Measurements from ENCODE around the gene PTPRF.
A peak's percentile ranks its signal among the peaks of the same experiment; 100 is the strongest.
"Not testable (repeated sequence)": the region's sequence is repeated elsewhere in the genome, so short reads cannot be mapped to it uniquely, and the experiment has no call there.

Gene PTPRF

GRCh38 chr1:43638381-43638780 is 107.7 kb downstream of the PTPRF start:
- not testable (repeated sequence) for DNase-seq

GRCh38 chr1:43639976-43640794 is 109.5 kb downstream of the PTPRF start:
- no peak for DNase-seq

GRCh38 chr1:43644558-43644957 is 113.9 kb downstream of the PTPRF start:
- no peak for DNase-seq

- DNase-seq = no peak
Measured at GRCh38 chr1:43645461-43645860, 114.8 kb downstream of the PTPRF start.

GRCh38 chr1:43647331-43647730 is 116.6 kb downstream of the PTPRF start:
- not testable (repeated sequence) for DNase-seq

- no peak for DNase-seq
Measured at GRCh38 chr1:43648221-43648847, 117.7 kb downstream of the PTPRF start.

GRCh38 chr1:43648876-43649477 is 118.3 kb downstream of the PTPRF start:
- no peak for DNase-seq

- DNase-seq = peak; percentile 91 to 97
Measured at GRCh38 chr1:43650310-43651085, 119.8 kb downstream of the PTPRF start.

- no peak for DNase-seq
Measured at GRCh38 chr1:43651188-43651587, 120.5 kb downstream of the PTPRF start.

- no peak for DNase-seq
Measured at GRCh38 chr1:43651902-43652301, 121.2 kb downstream of the PTPRF start.

GRCh38 chr1:43653339-43653738 is 122.7 kb downstream of the PTPRF start:
- DNase-seq = peak in 1 of 2 experiments; percentile 55

GRCh38 chr1:43653893-43654292 is 123.2 kb downstream of the PTPRF start:
- no peak for DNase-seq

- no peak for DNase-seq
Measured at GRCh38 chr1:43655953-43656352, 125.3 kb downstream of the PTPRF start.

- DNase-seq = no peak
Measured at GRCh38 chr1:43659212-43660166, 128.8 kb downstream of the PTPRF start.

- DNase-seq = no peak
Measured at GRCh38 chr1:43660355-43660754, 129.7 kb downstream of the PTPRF start.

GRCh38 chr1:43664369-43664768 is 133.7 kb downstream of the PTPRF start:
- DNase-seq = no peak

GRCh38 chr1:43666608-43667007 is 135.9 kb downstream of the PTPRF start:
- DNase-seq = no peak

GRCh38 chr1:43668956-43669355 is 138.3 kb downstream of the PTPRF start:
- DNase-seq = no peak

- peak in 1 of 2 experiments; percentile 11 for DNase-seq
Measured at GRCh38 chr1:43669878-43670277, 139.2 kb downstream of the PTPRF start.

GRCh38 chr1:43671193-43671592 is 140.5 kb downstream of the PTPRF start:
- DNase-seq = no peak

- DNase-seq = no peak
Measured at GRCh38 chr1:43671626-43672330, 141.1 kb downstream of the PTPRF start.

All from NCI-H524 (cell line).